A549 (cell line): Measurements from ENCODE around the gene CRK.

ENCODE experiments used
- CHD4 ChIP-seq: fragments of 200-600 bp; sonication (generic); IDR thresholded peaks from 2 replicates; pipeline ENCODE4 v1.6.1; 2016; ENCODE audit warnings: antibody characterized with exemption, mild to moderate bottlenecking, borderline replicate concordance
- CTCF ChIP-seq: fragments of >200 bp; sonication (Bioruptor Twin); formaldehyde crosslinking; IDR thresholded peaks from 3 replicates; pipeline ENCODE4 v1.5.1; 2016
- HMGXB4 ChIP-seq: fragments of 250-450 bp; sonication (Bioruptor Pico); IDR thresholded peaks from 2 replicates; pipeline ENCODE4 v1.5.0; 2021; ENCODE audit warnings: mild to moderate bottlenecking, moderate library complexity, borderline replicate concordance
- MAX ChIP-seq: IDR thresholded peaks from 2 replicates; pipeline ENCODE4 v1.6.1; 2012
- MYC ChIP-seq: IDR thresholded peaks from 2 replicates; pipeline ENCODE4 v1.6.1; 2012; ENCODE audit warnings: mild to moderate bottlenecking, inconsistent platforms, low read length, improper control_type of control experiment, borderline replicate concordance
- POLR2A ChIP-seq: IDR thresholded peaks from 2 replicates; pipeline ENCODE4 v1.6.1; 2012; ENCODE audit warnings: mild to moderate bottlenecking, low read length
- RAD21 ChIP-seq, 2 experiments: fragments of >200 bp in 1 of 2; sonication (Bioruptor Twin) in 1 of 2; formaldehyde crosslinking in 1 of 2; IDR thresholded peaks in 1 of 2; conservative IDR thresholded peaks in 1 of 2; 2 replicates in 1 of 2; 3 replicates in 1 of 2; pipeline ENCODE4 v1.6.1; 2012 to 2018; ENCODE audit warnings: inconsistent platforms in 1 of 2

- TF ChIP-seq CTCF, result no peak
- no peak for TF ChIP-seq HMGXB4 (CRISPR knock-in tag)
- no peak for TF ChIP-seq MAX
- TF ChIP-seq POLR2A, result no peak
- TF ChIP-seq CHD4, result no peak
- TF ChIP-seq MYC, result no peak
- no peak for TF ChIP-seq RAD21 (conservative IDR thresholded peaks at IDR 0.05 in 1 of 2, IDR thresholded peaks at IDR 0.05 in 1 of 2)
Measured at GRCh38 chr17:1452836-1453235, 3.2 kb downstream of the CRK start.
